GM21528 (cell line): ENCODE data around the gene PUS7L.
"Not testable (repeated sequence)": the region's sequence is repeated elsewhere in the genome, so short reads cannot be mapped to it uniquely, and the experiment has no call there.

Experiments used
- ATAC-seq: cut with Tn5 transposase; IDR thresholded peaks from one replicate; pipeline ENCODE4 v1.9.1; 2021; ENCODE audit warnings: mild to moderate bottlenecking, moderate library complexity; ENCODE audit not compliant: unreplicated experiment, low FRiP score

PUS7L gene

GRCh38 chr12:43751360-43751759, 7.2 kb downstream of the PUS7L start:
- ATAC-seq, result not testable (repeated sequence)

- ATAC-seq, result no peak
Measured at GRCh38 chr12:43750814-43751213, 7.8 kb downstream of the PUS7L start.

GRCh38 chr12:43749016-43749415, 9.6 kb downstream of the PUS7L start:
- no peak for ATAC-seq

DNA sequence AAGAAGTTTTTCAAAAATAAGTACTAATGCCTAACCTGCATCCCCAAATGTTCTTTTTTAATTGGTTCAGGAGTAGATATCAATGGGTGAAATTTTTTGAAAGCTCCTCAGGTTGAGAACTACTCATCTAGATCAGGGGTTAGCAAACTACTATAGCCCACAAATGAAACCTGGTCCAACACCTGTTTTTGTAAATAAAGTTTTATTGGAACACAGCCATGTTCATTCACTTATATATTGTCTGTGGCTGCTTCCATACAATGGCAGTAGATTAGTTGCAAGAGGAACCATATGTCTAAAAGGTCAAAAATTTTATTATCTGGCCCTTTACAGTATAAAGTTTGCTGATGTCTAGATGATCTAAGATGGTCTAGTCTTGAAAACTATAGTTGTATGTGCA, 13.8 kb downstream of the PUS7L start:
- ATAC-seq, result no peak

- no peak for ATAC-seq
Measured at GRCh38 chr12:43742106-43742505, 16.5 kb downstream of the PUS7L start.

DNA sequence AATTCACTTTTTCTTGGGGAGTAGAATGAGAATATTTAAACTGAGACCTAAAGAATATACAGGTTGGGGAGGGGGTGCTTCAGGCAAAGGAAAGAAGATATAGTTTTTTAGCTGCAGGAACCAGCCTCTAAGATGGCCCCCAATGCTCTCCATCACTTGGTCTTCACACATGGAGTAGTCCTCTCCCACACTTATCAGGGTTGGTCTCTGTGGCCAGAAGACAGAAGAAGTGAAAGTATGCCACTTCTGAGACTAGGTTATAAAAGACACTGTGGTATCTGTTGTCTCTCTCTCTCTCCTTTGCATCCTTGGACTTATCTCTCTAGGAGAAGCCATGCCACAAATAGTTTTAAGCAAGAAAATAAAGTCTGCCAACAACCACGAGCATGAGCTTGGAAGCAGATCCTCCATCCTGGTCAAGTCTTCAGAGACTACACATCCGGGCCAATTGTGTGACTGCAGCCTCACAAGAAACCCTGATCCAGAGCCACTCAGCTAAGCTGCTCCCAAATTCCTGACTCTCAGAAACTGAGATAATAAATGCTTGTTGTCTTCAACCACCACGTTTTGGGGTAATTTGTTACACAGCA, 18.0 kb downstream of the PUS7L start:
- no peak for ATAC-seq

DNA sequence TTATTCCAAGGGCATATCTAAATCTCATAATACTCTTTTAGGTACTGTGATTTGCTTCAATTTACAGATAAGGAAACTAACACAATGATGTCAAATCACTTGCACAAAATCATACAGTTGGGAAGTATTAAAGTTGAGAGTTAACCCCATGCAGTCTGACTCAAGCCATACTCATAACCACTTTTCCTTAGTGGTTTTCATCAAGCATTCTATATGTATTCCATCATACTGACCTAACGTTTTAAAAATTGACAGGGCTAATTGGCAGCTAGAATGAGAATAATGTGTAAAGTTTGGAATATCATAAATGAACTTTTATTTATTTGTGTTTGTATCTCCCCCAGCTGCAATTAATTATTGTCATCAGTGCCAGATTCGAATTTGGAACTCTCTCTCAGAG, 20.9 kb downstream of the PUS7L start:
- no peak for ATAC-seq

DNA sequence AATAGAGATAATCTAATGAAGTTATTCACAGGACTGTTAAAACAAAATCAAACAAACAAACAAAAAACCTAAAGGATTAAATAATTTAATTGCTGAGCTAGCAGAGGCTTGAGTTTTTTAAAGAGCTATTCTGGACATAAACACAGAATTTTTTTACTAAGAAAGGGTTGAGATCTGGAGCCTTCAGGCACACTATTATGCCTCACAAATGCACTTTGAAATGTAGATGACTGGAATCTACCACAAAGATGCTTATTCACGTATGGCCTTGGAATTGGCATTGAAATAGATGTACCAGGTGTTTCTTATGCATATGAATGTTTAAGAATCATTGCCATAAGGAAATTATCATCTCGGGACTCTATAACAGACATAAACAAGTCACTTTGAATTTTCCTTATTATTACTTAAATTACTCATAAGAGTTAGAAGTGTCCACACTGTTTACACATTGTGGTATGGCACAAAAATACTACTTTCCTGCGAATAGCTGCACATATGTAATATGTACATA, 21.6 kb downstream of the PUS7L start:
- no peak for ATAC-seq

DNA sequence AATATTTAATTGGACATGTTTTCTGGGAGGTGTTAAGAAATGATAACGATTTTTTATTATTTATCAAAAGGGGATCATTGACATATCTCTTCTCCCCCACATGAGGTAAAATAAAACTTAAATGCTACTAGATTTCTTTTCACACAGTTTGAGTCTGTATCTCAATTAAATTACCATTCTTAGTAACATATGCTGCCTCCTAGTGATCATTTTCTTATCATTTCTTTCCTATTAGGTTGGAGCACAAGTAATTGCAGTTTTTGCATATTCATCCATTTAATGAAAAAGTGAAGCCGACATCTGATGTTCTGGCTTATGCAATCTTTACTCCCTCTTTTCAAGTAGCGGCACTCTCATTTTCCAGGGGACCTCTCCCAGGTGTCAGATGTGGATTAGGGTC, 24.9 kb downstream of the PUS7L start:
- no peak for ATAC-seq

- ATAC-seq, result no peak
Measured at GRCh38 chr12:43730283-43730682, 28.3 kb downstream of the PUS7L start.

GRCh38 chr12:43728698-43729097, 29.9 kb downstream of the PUS7L start:
- ATAC-seq, result no peak

- ATAC-seq, result no peak
Measured at GRCh38 chr12:43728117-43728516, 30.5 kb downstream of the PUS7L start.

GRCh38 chr12:43723134-43723533, 35.5 kb downstream of the PUS7L start:
- ATAC-seq, result no peak

GRCh38 chr12:43722621-43723020, 36.0 kb downstream of the PUS7L start:
- ATAC-seq, result no peak

GRCh38 chr12:43711348-43711747, 47.2 kb downstream of the PUS7L start:
- ATAC-seq, result no peak

DNA sequence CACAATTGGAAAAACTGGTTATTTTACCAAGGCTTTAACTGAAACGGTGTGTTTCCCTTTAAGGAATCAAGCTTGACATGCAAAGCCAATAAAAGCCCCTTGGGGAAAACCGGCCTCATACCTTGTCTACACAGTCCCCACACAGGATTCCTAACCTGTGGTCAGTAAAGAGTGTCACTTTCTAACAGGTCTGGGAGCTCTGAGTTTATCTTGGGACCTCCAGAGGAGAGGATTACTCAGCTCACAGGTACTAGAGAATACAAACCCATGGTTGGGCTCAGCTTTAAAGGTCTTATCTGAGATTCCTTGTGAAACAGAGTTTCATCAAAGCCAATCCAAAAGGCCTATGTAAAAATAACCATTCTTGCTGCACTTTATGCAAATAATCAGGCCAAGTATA, 54.8 kb downstream of the PUS7L start:
- ATAC-seq, result not testable (repeated sequence)

GRCh38 chr12:43701194-43701593, 57.4 kb downstream of the PUS7L start:
- ATAC-seq, result not testable (repeated sequence)

DNA sequence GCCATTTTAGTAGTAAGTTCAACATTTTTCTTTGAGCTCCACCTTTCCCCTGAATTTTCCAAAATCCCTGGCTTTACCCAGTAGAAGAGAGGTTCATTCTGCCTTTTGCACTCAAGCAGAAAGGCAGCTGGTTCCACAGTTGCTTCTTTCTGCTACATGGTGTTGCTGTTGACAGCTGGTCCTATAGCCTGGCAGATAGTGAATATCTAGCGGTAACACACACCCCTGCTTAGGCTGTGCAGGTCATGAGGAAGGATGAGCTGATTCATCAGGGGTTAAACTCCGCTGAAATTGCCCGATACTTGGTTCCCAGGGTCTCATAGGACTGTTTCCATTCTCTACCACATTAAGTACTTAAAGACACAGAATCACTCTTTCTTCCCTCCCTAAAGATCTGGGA, 62.4 kb downstream of the PUS7L start:
- ATAC-seq, result no peak

DNA sequence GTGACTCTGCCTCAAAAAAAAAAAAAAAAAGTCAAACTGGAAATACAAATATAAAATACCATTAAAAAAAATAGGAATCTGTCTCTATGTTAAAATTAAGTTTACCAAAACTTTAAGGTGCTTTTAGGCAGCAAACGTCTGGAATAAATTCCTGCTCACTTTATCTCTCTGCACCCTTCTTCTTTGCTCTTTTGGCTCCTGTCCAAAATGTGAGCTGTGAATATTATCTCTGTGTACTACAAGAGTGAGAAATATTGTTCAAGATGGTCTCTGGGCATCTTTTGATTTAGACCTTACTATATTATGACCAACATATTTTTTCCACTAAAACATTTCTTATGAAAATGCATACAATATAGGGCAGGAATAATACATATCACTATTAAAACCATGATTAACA, 63.7 kb downstream of the PUS7L start:
- ATAC-seq, result no peak

DNA sequence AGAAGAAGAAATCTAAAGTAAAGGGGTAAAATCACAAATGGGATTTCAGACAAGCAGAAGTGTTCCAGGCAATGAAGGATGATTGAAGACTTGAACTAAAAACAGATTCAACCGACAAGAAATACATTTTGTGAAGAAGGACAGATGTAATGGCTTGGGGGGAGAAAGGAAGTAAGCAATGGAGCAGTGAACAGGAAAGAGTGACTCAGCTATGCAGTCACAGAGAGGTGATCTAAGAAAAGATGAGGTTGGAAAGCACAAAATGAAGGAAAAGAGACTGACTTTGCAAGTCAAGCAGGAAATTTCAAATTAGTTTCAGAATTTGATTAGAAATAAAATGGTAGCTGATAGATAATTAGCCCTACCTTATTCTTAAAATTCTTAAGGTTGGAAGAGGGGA, 66.5 kb downstream of the PUS7L start:
- ATAC-seq, result no peak

GRCh38 chr12:43685491-43685890, 73.1 kb downstream of the PUS7L start:
- ATAC-seq, result not testable (repeated sequence)

GRCh38 chr12:43676183-43676813, 82.3 kb downstream of the PUS7L start:
- peak; percentile 94 for ATAC-seq
